Lung microvascular endothelial cell (primary cell): Measurements from ENCODE around the gene POLA2. TPM values are rescaled to one million over a fixed set of nuclear protein-coding genes. Genes with fewer than 3 reads are reported as not detected.
"Not testable (repeated sequence)": the region's sequence is repeated elsewhere in the genome, so short reads cannot be mapped to it uniquely, and the experiment has no call there.

ENCODE experiments used
- DNase-seq, 2 donors: peaks; one replicate each; pipeline versions ENCODE4 v3.0.0 to v3.0.0-alpha.2; 2010; ENCODE audit warnings: low read depth in 2 of 2
- total RNA-seq: library from RNA; depleted of rRNA; stranded (reverse); fragments of >200 nt; gene quantifications from 2 replicates; pipeline ENCODE4 v1.2.1, GENCODE V29; 2014

The POLA2 gene
- total RNA-seq = 1.8 and 3.5 TPM in 2 replicates

- DNase-seq = peak; percentile 96 to 97
These were observed at the start of gene POLA2 for GRCh38 chr11:65261591-65262380. POLA2 (plus strand) TSS chr11:65261962; CDS start chr11:65262293, 331 bp downstream.

DNA sequence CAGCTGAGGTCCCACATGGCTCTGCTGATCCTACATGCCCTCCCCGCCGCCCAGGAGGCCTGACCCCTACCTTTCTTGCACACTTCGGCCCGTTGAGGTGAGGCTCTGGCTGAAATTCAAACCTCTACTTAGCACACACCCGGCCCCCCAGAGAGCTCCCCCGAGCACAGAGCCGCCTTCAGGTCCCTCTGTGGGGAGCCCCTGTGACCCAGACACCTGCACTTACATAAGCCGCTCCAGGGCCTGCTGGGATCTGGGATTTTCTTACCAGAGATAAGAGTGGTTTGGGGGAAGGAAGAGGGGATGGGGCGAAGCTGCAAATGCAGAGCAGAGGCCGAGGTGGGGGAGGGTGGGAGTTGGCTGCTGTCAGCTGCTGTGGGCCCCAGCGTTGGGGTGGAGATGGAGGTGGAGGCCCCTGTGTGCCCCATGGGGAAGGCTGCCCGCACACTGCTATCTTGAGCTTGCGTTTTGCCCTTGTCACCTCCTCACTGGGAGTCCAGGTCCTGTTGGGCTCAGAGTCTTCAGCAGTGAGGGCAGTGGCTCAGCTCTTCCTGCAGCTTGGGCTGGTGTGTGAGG, 49.4 kb upstream of the POLA2 start:
- no peak for DNase-seq

DNA sequence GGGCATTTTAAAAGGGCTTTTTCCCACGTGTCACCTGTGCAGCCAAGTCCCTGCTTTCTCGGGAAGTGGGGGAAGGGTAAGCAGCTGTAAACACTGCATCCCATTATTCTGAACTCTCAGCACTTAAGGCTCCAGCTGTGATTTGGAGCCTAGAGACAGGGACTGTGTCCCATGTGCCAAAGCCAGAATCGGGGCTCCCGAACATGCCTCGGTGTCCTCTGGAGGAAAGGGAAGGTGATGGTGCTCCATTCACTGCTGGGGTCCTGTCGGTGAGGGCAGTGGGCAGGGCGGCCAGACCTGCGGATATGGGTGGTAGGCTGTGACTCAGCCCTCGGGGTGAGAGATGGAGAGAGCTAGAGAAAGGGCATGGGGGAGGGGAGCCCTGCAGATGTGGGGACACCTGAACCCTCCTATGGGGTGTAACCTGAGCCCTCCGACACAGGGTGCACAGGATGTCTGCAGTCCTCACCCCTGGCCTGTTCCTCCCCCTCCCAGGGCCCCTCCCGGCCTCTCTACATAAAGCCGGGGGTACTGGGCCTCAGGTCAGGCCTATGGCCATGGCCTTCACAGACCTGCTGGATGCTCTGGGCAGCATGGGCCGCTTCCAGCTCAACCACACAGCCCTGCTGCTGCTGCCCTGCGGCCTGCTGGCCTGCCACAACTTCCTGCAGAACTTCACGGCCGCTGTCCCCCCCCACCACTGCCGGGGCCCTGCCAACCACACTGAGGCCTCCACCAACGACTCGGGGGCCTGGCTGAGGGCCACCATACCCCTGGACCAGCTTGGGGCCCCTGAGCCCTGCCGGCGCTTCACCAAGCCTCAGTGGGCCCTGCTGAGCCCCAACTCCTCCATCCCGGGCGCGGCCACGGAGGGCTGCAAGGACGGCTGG, 48.2 kb upstream of the POLA2 start:
- peak in 1 of 2 donors; percentile 16 for DNase-seq

GRCh38 chr11:65214212-65214845, 47.4 kb upstream of the POLA2 start:
- no peak for DNase-seq

DNA sequence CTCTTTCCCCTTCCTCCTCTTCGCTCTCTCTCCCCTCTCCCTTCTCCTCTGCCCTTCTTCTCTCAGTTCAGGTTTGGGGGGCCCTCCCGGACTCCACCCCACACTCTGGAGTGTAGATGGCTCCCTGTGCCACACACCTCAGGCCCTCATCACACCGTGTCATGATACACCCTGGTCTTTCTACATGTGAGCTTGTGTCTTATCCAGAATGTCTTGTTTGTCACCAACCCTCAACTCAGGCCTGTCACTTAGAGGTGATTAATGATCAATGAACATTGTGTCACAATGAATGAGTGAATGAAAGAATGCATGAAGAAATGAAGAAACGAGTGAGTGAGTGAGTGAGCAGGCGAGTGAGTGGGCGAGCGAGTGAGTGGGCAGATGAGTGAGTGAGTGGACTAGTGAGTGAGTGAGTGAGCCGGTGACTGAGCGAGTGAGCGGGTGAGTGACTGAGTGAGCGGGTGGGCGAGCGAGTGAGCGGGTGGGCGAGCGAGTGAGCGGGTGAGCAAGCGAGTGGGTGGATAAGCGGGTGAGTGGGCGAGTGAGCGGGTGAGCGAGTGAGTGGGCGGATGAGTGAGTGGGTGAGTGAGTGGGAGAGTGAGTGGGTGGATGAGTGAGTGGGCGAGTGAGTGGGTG, 46.2 kb upstream of the POLA2 start:
- DNase-seq = no peak

DNA sequence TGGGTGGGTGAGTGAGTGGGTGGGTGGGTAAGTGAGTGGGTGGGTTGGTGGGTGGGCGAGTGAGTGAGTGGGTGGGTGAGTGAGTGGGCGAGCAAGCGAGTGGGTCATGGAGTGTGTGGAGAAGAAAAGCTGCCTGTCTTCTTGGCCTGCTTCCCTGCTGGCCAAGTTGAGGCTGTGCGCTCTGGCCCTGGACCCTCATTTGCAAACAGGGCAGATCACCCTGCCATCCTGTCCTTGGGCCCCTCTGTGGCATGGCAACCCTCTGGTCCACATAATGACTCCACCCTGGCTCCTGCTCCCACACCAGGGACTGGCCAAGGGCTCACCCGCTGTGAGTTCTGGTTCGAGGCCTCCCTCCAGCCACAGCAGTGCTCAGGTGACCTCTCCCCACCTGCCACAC, 44.9 kb upstream of the POLA2 start:
- DNase-seq = no peak

- DNase-seq = no peak
These were observed 44.0 kb upstream of the POLA2 start for GRCh38 chr11:65217441-65218423.

- no peak for DNase-seq
These were observed 43.3 kb upstream of the POLA2 start for GRCh38 chr11:65218446-65218845.

DNA sequence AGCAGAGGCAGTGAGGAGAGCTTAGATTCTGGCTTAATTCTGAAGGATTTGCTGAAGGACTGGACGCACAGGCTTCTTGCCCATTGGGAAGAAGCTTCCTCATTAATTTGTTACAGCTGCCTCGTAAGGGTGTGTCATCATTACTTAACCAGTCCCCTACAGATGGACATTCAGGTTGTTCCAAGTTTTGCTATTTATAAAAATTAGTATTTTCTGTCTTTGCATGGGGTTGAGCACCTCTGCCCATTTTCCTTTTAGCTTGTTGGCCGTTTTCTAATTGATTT, 41.9 kb upstream of the POLA2 start:
- DNase-seq = no peak

DNA sequence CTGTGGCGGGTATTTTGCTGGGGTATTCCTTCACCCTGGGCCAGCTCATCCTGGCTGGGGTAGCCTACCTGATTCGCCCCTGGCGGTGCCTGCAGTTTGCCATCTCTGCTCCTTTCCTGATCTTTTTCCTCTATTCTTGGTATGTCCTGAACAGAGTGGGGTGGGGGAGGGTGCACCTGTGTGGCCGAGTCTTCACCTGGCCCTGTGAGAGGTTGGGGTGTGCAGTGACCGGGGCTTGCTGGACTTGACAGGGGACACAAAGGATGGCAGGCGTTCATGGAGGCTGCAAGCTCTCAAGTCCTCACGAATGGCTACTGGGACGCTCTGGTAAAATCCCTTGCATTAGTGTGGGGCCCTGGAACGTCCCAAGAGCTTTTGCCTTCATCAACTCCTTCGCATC, 40.7 kb upstream of the POLA2 start:
- DNase-seq = no peak

DNA sequence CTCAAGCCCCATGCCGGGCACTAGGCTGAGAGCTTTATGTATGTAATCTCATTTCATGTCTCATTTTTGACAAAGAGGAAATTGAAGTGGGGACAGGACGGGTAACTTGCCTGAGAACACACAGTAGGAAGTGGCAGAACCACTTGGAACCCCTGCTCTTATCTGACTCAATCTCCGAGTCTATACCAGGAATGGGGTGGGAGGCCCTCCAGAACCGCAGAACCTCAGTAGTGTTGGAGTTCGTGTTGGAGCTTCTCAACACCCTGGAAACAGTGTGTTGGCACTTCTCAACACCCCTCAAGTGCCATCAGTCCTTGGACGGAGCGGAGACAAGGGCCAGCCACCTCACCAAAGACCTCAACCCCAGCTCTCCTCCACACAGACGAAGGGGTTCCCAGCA, 38.8 kb upstream of the POLA2 start:
- no peak for DNase-seq

GRCh38 chr11:65224930-65225278, 36.9 kb upstream of the POLA2 start:
- peak in 1 of 2 donors; percentile 71 for DNase-seq

GRCh38 chr11:65225279-65226102, 36.3 kb upstream of the POLA2 start:
- DNase-seq = peak; percentile 67 to 80

DNA sequence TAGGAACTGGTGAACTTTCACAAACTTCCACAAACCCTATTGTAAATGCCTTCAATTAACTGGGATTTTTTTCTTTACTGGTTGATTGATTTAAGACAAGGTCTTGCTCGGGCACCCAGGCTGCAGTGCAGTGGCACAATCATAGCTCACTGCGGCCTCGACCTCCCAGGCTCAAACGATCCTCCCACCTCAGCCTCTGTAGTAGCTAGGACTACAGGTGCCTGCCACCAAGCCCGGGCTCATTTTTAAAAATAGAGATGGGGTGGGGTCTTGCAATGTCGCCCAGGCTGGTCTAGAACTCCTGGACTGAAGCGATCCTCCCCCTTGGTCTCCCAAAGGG, 35.7 kb upstream of the POLA2 start:
- DNase-seq = no peak

DNA sequence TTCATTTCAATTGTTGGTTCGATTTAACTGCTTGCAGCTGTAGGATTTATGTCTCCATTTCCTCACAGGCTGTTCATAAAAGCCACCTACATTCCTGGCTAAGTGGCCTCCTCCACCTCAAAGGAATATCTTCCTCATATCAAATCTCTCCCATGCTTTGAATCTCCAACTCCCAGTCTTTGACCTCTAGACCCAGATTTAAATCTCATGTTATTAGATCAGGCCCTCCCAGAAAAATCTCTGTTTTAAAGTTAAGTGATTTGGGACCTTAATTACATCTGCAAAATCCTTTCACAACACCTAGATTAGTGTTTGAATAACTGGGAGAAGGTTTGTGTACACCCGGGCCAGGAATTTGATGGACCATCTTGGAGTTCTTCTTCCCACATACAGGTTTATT, 33.9 kb upstream of the POLA2 start:
- DNase-seq = no peak

- no peak for DNase-seq
These were observed 25.3 kb upstream of the POLA2 start for GRCh38 chr11:65236194-65237059.

DNA sequence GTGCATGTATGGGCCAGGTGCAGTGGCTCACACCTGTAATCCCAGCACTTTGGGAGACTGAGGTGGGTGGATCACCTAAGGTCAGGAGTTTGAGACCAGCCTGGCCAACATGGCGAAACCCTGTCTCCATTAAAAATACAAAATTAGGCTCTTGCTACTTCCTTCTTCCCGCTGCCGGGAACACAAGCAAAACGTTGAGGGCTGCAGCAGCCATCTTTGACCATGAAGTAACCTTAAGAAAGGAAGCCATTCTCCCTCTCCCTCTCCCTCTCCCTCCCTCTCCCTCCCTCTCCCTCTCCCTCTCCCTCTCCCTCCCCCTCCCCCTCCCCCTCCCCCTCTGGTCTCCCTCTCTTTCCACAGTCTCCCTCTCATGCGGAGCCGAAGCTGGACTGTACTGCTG, 23.5 kb upstream of the POLA2 start:
- DNase-seq = not testable (repeated sequence)

GRCh38 chr11:65241134-65241533, 20.6 kb upstream of the POLA2 start:
- no peak for DNase-seq

- DNase-seq = no peak
These were observed 20.1 kb upstream of the POLA2 start for GRCh38 chr11:65241692-65242091.
